ENCODE measurements around the gene MIEF1. TPM values are rescaled to one million over a fixed set of nuclear protein-coding genes. Genes with fewer than 3 reads are reported as not detected.

The MIEF1 gene
- total and polyA plus RNA-seq, 3 donors from 2014 or later = 60.6 to 120 (median 78.2) TPM

- no peak for DNase-seq
- Histone ChIP-seq H3K4me1 (peaks cover 2% of the 10 kb centered on the region), H3K36me3 (ENCODE audit: low read depth, missing control alignments) (no peaks in the 10 kb centered on the region), H3K9me3 (no peaks in the 10 kb centered on the region), H3K4me3 (no peak overlapping the region), H3K27me3 (no peaks in the 10 kb centered on the region), H3K27ac (no peak overlapping the region)
- WGBS, 2 donors = 80 to 85% methylated on average over 5 of the region's 5 CpGs
- intact Hi-C loops (cut with DNase I; ENCODE audit: low total_unique reads) = no loop called here
- TF ChIP-seq CTCF (IDR thresholded peaks at IDR 0.05) = no peak
- TF ChIP-seq POLR2A (IDR thresholded peaks at IDR 0.05) = no peak
Observed at GRCh38 chr22:39481595-39481994, 20.5 kb upstream of the MIEF1 start.

GRCh38 chr22:39482768-39483167 is 19.3 kb upstream of the MIEF1 start:
- H3K4me1 ChIP-seq = peaks cover 6% of the 10 kb centered on the region
- no peak overlapping the region for H3K4me3 ChIP-seq
- WGBS, 2 donors = 66 to 70% methylated on average over 2 to 3 of the region's 3 CpGs
- TF ChIP-seq CTCF (IDR thresholded peaks at IDR 0.05) = no peak
- TF ChIP-seq POLR2A (IDR thresholded peaks at IDR 0.05) = no peak
- H3K36me3 ChIP-seq (ENCODE audit: low read depth, missing control alignments) = no peaks in the 10 kb centered on the region
- H3K27ac ChIP-seq = no peak overlapping the region
- H3K9me3 ChIP-seq = no peaks in the 10 kb centered on the region
- intact Hi-C loops (cut with DNase I; ENCODE audit: low total_unique reads) = no loop called here
- no peak for DNase-seq
- no peaks in the 10 kb centered on the region for H3K27me3 ChIP-seq

- H3K4me1 ChIP-seq = peaks cover 10% of the 10 kb centered on the region
- no peaks in the 10 kb centered on the region for H3K9me3 ChIP-seq
- H3K4me3 ChIP-seq = peak overlapping the region in 1 of 2 donors; percentile 43
- no peak overlapping the region for H3K27ac ChIP-seq
- H3K36me3 ChIP-seq (ENCODE audit: low read depth, missing control alignments) = no peaks in the 10 kb centered on the region
- WGBS, 2 donors = 53 to 76% methylated on average over 33 to 43 of the region's 45 CpGs
- intact Hi-C loops (cut with DNase I; ENCODE audit: low total_unique reads) = no loop called here
- DNase-seq = peak; percentile 62
- H3K27me3 ChIP-seq = no peaks in the 10 kb centered on the region
- TF ChIP-seq CTCF (IDR thresholded peaks at IDR 0.05) (no peak), POLR2A (IDR thresholded peaks at IDR 0.05) (no peak)
Observed at GRCh38 chr22:39486951-39487825, 14.9 kb upstream of the MIEF1 start.

- H3K36me3 ChIP-seq (ENCODE audit: low read depth, missing control alignments) = no peaks in the 10 kb centered on the region
- H3K9me3 ChIP-seq = no peaks in the 10 kb centered on the region
- H3K4me3 ChIP-seq = peak overlapping the region in 1 of 2 donors; percentile 43
- no peak overlapping the region for H3K27ac ChIP-seq
- no peaks in the 10 kb centered on the region for H3K27me3 ChIP-seq
- intact Hi-C loops (cut with DNase I; ENCODE audit: low total_unique reads) = no loop called here
- WGBS, 2 donors = 83 to 87% methylated on average over 23 to 70 of the region's 70 CpGs
- peaks cover 10% of the 10 kb centered on the region for H3K4me1 ChIP-seq
- no peak for TF ChIP-seq POLR2A (IDR thresholded peaks at IDR 0.05)
- TF ChIP-seq CTCF (IDR thresholded peaks at IDR 0.05) = no peak
- DNase-seq = no peak
Observed at GRCh38 chr22:39487826-39488520, 14.1 kb upstream of the MIEF1 start.
